ENCODE measurements around the gene MAP2K4. TPM values are rescaled to one million over a fixed set of nuclear protein-coding genes. Genes with fewer than 3 reads are reported as not detected.

MAP2K4 gene
- total and polyA plus RNA-seq, 4 donors: 57.7 to 146 (median 70.7) TPM

GRCh38 chr17:12034538-12034937, 13.9 kb downstream of the MAP2K4 start:
- Histone ChIP-seq H3K27me3 (ENCODE audit: control insufficient read depth, insufficient read depth, low read length) (no peaks in the 10 kb centered on the region), H3K36me3 (ENCODE audit: control insufficient read depth, insufficient read depth, low read length) (no peaks in the 10 kb centered on the region), H3K4me1 (ENCODE audit: control insufficient read depth, insufficient read depth, low read length) (no peaks in the 10 kb centered on the region), H3K9me3 (ENCODE audit: control insufficient read depth, insufficient read depth, low read length) (no peaks in the 10 kb centered on the region), H3K27ac (ENCODE audit: low read depth, low read length) (no peak overlapping the region), H3K4me3 (ENCODE audit: low read depth, low read length) (no peak overlapping the region)
- WGBS (ENCODE audit: insufficient coverage): no CpG with 5 or more reads among the region's 4 CpGs
- no peak for DNase-seq (ENCODE audit: low read depth in 4 of 6, low spot score in 6 of 6)

- WGBS (ENCODE audit: insufficient coverage): no CpG with 5 or more reads among the region's 1 CpG
- H3K4me1 ChIP-seq (ENCODE audit: control insufficient read depth, insufficient read depth, low read length): no peaks in the 10 kb centered on the region
- DNase-seq (ENCODE audit: low read depth in 4 of 6, low spot score in 6 of 6): no peak
These were observed 15.0 kb downstream of the MAP2K4 start for GRCh38 chr17:12035673-12036072.

GRCh38 chr17:12037970-12038369, 17.3 kb downstream of the MAP2K4 start:
- H3K27me3 ChIP-seq (ENCODE audit: control insufficient read depth, insufficient read depth, low read length): no peaks in the 10 kb centered on the region
- H3K9me3 ChIP-seq (ENCODE audit: control insufficient read depth, insufficient read depth, low read length): no peaks in the 10 kb centered on the region
- H3K4me3 ChIP-seq (ENCODE audit: low read depth, low read length): no peak overlapping the region
- H3K4me1 ChIP-seq (ENCODE audit: control insufficient read depth, insufficient read depth, low read length): no peaks in the 10 kb centered on the region
- no peak overlapping the region for H3K27ac ChIP-seq (ENCODE audit: low read depth, low read length)
- WGBS (ENCODE audit: insufficient coverage): 100% methylated on average over 1 of the region's 2 CpGs
- no peak for DNase-seq (ENCODE audit: low read depth in 4 of 6, low spot score in 6 of 6)
- no peaks in the 10 kb centered on the region for H3K36me3 ChIP-seq (ENCODE audit: control insufficient read depth, insufficient read depth, low read length)

More at GRCh38 chr17:12035673-12036072, 15.0 kb downstream of the MAP2K4 start:
- Histone ChIP-seq H3K36me3 (ENCODE audit: control insufficient read depth, insufficient read depth, low read length) (no peaks in the 10 kb centered on the region), H3K9me3 (ENCODE audit: control insufficient read depth, insufficient read depth, low read length) (no peaks in the 10 kb centered on the region), H3K4me3 (ENCODE audit: low read depth, low read length) (no peak overlapping the region), H3K27ac (ENCODE audit: low read depth, low read length) (no peak overlapping the region), H3K27me3 (ENCODE audit: control insufficient read depth, insufficient read depth, low read length) (no peaks in the 10 kb centered on the region)

GRCh38 chr17:12040478-12040877, 19.8 kb downstream of the MAP2K4 start:
- Histone ChIP-seq H3K36me3 (ENCODE audit: control insufficient read depth, insufficient read depth, low read length) (no peaks in the 10 kb centered on the region), H3K4me1 (ENCODE audit: control insufficient read depth, insufficient read depth, low read length) (no peaks in the 10 kb centered on the region), H3K9me3 (ENCODE audit: control insufficient read depth, insufficient read depth, low read length) (no peaks in the 10 kb centered on the region), H3K4me3 (ENCODE audit: low read depth, low read length) (no peak overlapping the region), H3K27ac (ENCODE audit: low read depth, low read length) (no peak overlapping the region), H3K27me3 (ENCODE audit: control insufficient read depth, insufficient read depth, low read length) (no peaks in the 10 kb centered on the region)
- no peak for DNase-seq (ENCODE audit: low read depth in 4 of 6, low spot score in 6 of 6)
- no CpG with 5 or more reads among the region's 3 CpGs for WGBS (ENCODE audit: insufficient coverage)

- no CpG with 5 or more reads among the region's 3 CpGs for WGBS (ENCODE audit: insufficient coverage)
- H3K36me3 ChIP-seq (ENCODE audit: control insufficient read depth, insufficient read depth, low read length): no peaks in the 10 kb centered on the region
- H3K9me3 ChIP-seq (ENCODE audit: control insufficient read depth, insufficient read depth, low read length): no peaks in the 10 kb centered on the region
- no peaks in the 10 kb centered on the region for H3K27me3 ChIP-seq (ENCODE audit: control insufficient read depth, insufficient read depth, low read length)
- no peaks in the 10 kb centered on the region for H3K4me1 ChIP-seq (ENCODE audit: control insufficient read depth, insufficient read depth, low read length)
- no peak for DNase-seq (ENCODE audit: low read depth in 4 of 6, low spot score in 6 of 6)
- no peak overlapping the region for H3K27ac ChIP-seq (ENCODE audit: low read depth, low read length)
- no peak overlapping the region for H3K4me3 ChIP-seq (ENCODE audit: low read depth, low read length)
These were observed 20.6 kb downstream of the MAP2K4 start for GRCh38 chr17:12041312-12041711.

GRCh38 chr17:12043702-12044101, 23.0 kb downstream of the MAP2K4 start:
- WGBS (ENCODE audit: insufficient coverage): 100% methylated on average over 2 of the region's 6 CpGs
- no peaks in the 10 kb centered on the region for H3K9me3 ChIP-seq (ENCODE audit: control insufficient read depth, insufficient read depth, low read length)
- no peak overlapping the region for H3K4me3 ChIP-seq (ENCODE audit: low read depth, low read length)
- no peaks in the 10 kb centered on the region for H3K4me1 ChIP-seq (ENCODE audit: control insufficient read depth, insufficient read depth, low read length)
- no peak overlapping the region for H3K27ac ChIP-seq (ENCODE audit: low read depth, low read length)
- no peaks in the 10 kb centered on the region for H3K27me3 ChIP-seq (ENCODE audit: control insufficient read depth, insufficient read depth, low read length)
- H3K36me3 ChIP-seq (ENCODE audit: control insufficient read depth, insufficient read depth, low read length): no peaks in the 10 kb centered on the region
- DNase-seq (ENCODE audit: low read depth in 4 of 6, low spot score in 6 of 6): no peak

- Histone ChIP-seq H3K4me1 (ENCODE audit: control insufficient read depth, insufficient read depth, low read length) (no peaks in the 10 kb centered on the region), H3K27ac (ENCODE audit: low read depth, low read length) (no peak overlapping the region), H3K4me3 (ENCODE audit: low read depth, low read length) (no peak overlapping the region), H3K9me3 (ENCODE audit: control insufficient read depth, insufficient read depth, low read length) (no peaks in the 10 kb centered on the region), H3K27me3 (ENCODE audit: control insufficient read depth, insufficient read depth, low read length) (no peaks in the 10 kb centered on the region), H3K36me3 (ENCODE audit: control insufficient read depth, insufficient read depth, low read length) (no peaks in the 10 kb centered on the region)
- no CpG with 5 or more reads among the region's 2 CpGs for WGBS (ENCODE audit: insufficient coverage)
- no peak for DNase-seq (ENCODE audit: low read depth in 4 of 6, low spot score in 6 of 6)
These were observed 26.1 kb downstream of the MAP2K4 start for GRCh38 chr17:12046786-12047185.

GRCh38 chr17:12047681-12048376, 27.2 kb downstream of the MAP2K4 start:
- no peak for DNase-seq (ENCODE audit: low read depth in 4 of 6, low spot score in 6 of 6)
- no peak overlapping the region for H3K4me3 ChIP-seq (ENCODE audit: low read depth, low read length)
- H3K36me3 ChIP-seq (ENCODE audit: control insufficient read depth, insufficient read depth, low read length): no peaks in the 10 kb centered on the region
- no peak overlapping the region for H3K27ac ChIP-seq (ENCODE audit: low read depth, low read length)
- no peaks in the 10 kb centered on the region for H3K27me3 ChIP-seq (ENCODE audit: control insufficient read depth, insufficient read depth, low read length)
- no peaks in the 10 kb centered on the region for H3K9me3 ChIP-seq (ENCODE audit: control insufficient read depth, insufficient read depth, low read length)
- WGBS (ENCODE audit: insufficient coverage): no CpG with 5 or more reads among the region's 3 CpGs
- no peaks in the 10 kb centered on the region for H3K4me1 ChIP-seq (ENCODE audit: control insufficient read depth, insufficient read depth, low read length)

GRCh38 chr17:12048843-12049473, 28.3 kb downstream of the MAP2K4 start:
- no peak for DNase-seq (ENCODE audit: low read depth in 4 of 6, low spot score in 6 of 6)
- Histone ChIP-seq H3K27ac (ENCODE audit: low read depth, low read length) (no peak overlapping the region), H3K4me1 (ENCODE audit: control insufficient read depth, insufficient read depth, low read length) (no peaks in the 10 kb centered on the region)

GRCh38 chr17:12050646-12051225, 30.1 kb downstream of the MAP2K4 start:
- H3K9me3 ChIP-seq (ENCODE audit: control insufficient read depth, insufficient read depth, low read length): no peaks in the 10 kb centered on the region
- no peaks in the 10 kb centered on the region for H3K4me1 ChIP-seq (ENCODE audit: control insufficient read depth, insufficient read depth, low read length)
- no peaks in the 10 kb centered on the region for H3K27me3 ChIP-seq (ENCODE audit: control insufficient read depth, insufficient read depth, low read length)
- H3K36me3 ChIP-seq (ENCODE audit: control insufficient read depth, insufficient read depth, low read length): no peaks in the 10 kb centered on the region
- no peak overlapping the region for H3K27ac ChIP-seq (ENCODE audit: low read depth, low read length)
- no peak overlapping the region for H3K4me3 ChIP-seq (ENCODE audit: low read depth, low read length)
- no peak for DNase-seq (ENCODE audit: low read depth in 4 of 6, low spot score in 6 of 6)
- 100% methylated on average over 1 of the region's 1 CpG for whole genome bisulfite sequencing (ENCODE audit: insufficient coverage)

More at GRCh38 chr17:12048843-12049473, 28.3 kb downstream of the MAP2K4 start:
- Histone ChIP-seq H3K27me3 (ENCODE audit: control insufficient read depth, insufficient read depth, low read length) (no peaks in the 10 kb centered on the region), H3K36me3 (ENCODE audit: control insufficient read depth, insufficient read depth, low read length) (no peaks in the 10 kb centered on the region), H3K4me3 (ENCODE audit: low read depth, low read length) (no peak overlapping the region), H3K9me3 (ENCODE audit: control insufficient read depth, insufficient read depth, low read length) (no peaks in the 10 kb centered on the region)
- 100% methylated on average over 1 of the region's 7 CpGs for WGBS (ENCODE audit: insufficient coverage)

Measured in spinal cord (tissue), 10 donors.